ENCODE measurements around the gene TOX4.
"Not testable (repeated sequence)": the region's sequence is repeated elsewhere in the genome, so short reads cannot be mapped to it uniquely, and the experiment has no call there.

The TOX4 gene

GRCh38 chr14:21536418-21537089, 59.6 kb downstream of the TOX4 start:
- DNase-seq: no peak

GRCh38 chr14:21537090-21537424, 60.1 kb downstream of the TOX4 start:
- DNase-seq: no peak

GRCh38 chr14:21539189-21539940, 62.4 kb downstream of the TOX4 start:
- no peak for DNase-seq

- DNase-seq: no peak
Measured at GRCh38 chr14:21541413-21542074, 64.5 kb downstream of the TOX4 start.

GRCh38 chr14:21543521-21543960, 66.5 kb downstream of the TOX4 start:
- DNase-seq: no peak

- no peak for DNase-seq
Measured at GRCh38 chr14:21543963-21544362, 67.0 kb downstream of the TOX4 start.

- DNase-seq: not testable (repeated sequence)
Measured at GRCh38 chr14:21544588-21544987, 67.6 kb downstream of the TOX4 start.
